HepG2 (cell line): ENCODE results near the gene CPVL. TPM values are rescaled to one million over a fixed set of nuclear protein-coding genes. Genes with fewer than 3 reads are reported as not detected.

ENCODE experiments used
- ARID5B ChIP-seq: IDR thresholded peaks from 2 replicates; pipeline ENCODE4 v1.4.0; 2020; ENCODE audit warnings: mild to moderate bottlenecking, missing genetic modification reagents
- ATF3 ChIP-seq: sonication (generic); formaldehyde crosslinking; IDR thresholded peaks from 2 replicates; pipeline ENCODE4 v1.4.0; 2020; ENCODE audit warnings: missing genetic modification reagents
- CEBPG ChIP-seq: IDR thresholded peaks from 2 replicates; pipeline ENCODE4 v1.6.1; 2016
- DMTF1 ChIP-seq: sonication (generic); formaldehyde crosslinking; IDR thresholded peaks from 2 replicates; pipeline ENCODE4 v1.4.0; 2020; ENCODE audit warnings: mild to moderate bottlenecking, missing genetic modification reagents
- EP300 ChIP-seq, 3 experiments: sonication (generic) in 1 of 3; formaldehyde crosslinking in 1 of 3; IDR thresholded peaks; 2 replicates each; pipeline versions ENCODE4 v1.5.1 to v1.6.1; 2011 to 2020; ENCODE audit warnings: low read depth in 2 of 3, low read length in 2 of 3, borderline replicate concordance in 1 of 3, improper control_type of control experiment in 1 of 3, mild to moderate bottlenecking in 1 of 3, missing genetic modification reagents in 1 of 3, moderate library complexity in 1 of 3
- FOXA3 ChIP-seq: IDR thresholded peaks from 2 replicates; pipeline ENCODE4 v1.6.1; 2016; ENCODE audit warnings: missing genetic modification reagents, missing compliant biosample characterization
- MXI1 ChIP-seq: IDR thresholded peaks from 3 replicates; pipeline ENCODE4 v1.6.1; 2012; ENCODE audit warnings: low read depth, low read length, inconsistent platforms, borderline replicate concordance
- PHF5A ChIP-seq: IDR thresholded peaks from one replicate; pipeline ENCODE4 v1.6.1; 2018; ENCODE audit warnings: low read depth, missing genetic modification reagents; ENCODE audit not compliant: unreplicated experiment
- ZBTB2 ChIP-seq: sonication (generic); formaldehyde crosslinking; IDR thresholded peaks from 2 replicates; pipeline ENCODE4 v1.8.0; 2022; ENCODE audit warnings: low read depth, missing genetic modification reagents
- ZFP41 ChIP-seq: sonication (generic); formaldehyde crosslinking; IDR thresholded peaks from 2 replicates; pipeline ENCODE4 v1.4.0; 2020; ENCODE audit warnings: mild to moderate bottlenecking, missing genetic modification reagents, borderline replicate concordance
- ZFP91 ChIP-seq: sonication (generic); formaldehyde crosslinking; IDR thresholded peaks from 2 replicates; pipeline ENCODE4 v1.9.0; 2022; ENCODE audit warnings: missing genetic modification reagents, mild to moderate bottlenecking, borderline replicate concordance
- ZGPAT ChIP-seq: IDR thresholded peaks from 2 replicates; pipeline ENCODE4 v1.6.1; 2016; ENCODE audit warnings: mild to moderate bottlenecking
- ZMYM4 ChIP-seq: sonication (generic); formaldehyde crosslinking; IDR thresholded peaks from 2 replicates; pipeline ENCODE4 v1.8.1; 2023; ENCODE audit warnings: mild to moderate bottlenecking, missing genetic modification reagents
- ZNF44 ChIP-seq: sonication (generic); formaldehyde crosslinking; IDR thresholded peaks from 2 replicates; pipeline ENCODE4 v1.5.1; 2020; ENCODE audit warnings: mild to moderate bottlenecking, missing genetic modification reagents
- ZNF768 ChIP-seq: sonication (generic); formaldehyde crosslinking; IDR thresholded peaks from 2 replicates; pipeline ENCODE4 v1.4.0; 2020; ENCODE audit warnings: missing genetic modification reagents
- ZNF850 ChIP-seq: sonication (generic); formaldehyde crosslinking; conservative IDR thresholded peaks from 2 replicates; pipeline ENCODE4 v1.9.0; 2021; ENCODE audit warnings: mild to moderate bottlenecking, missing genetic modification reagents
- polyA plus RNA-seq, 8 experiments: library from polyadenylated mRNA; depleted of rRNA in 3 of 8; stranded (reverse) in 7 of 8; unstranded in 1 of 8; fragments of >200 nt; fragmentation: Illumina TruSeq in 4 of 8; extraction: Trizol in 4 of 8; gene quantifications; 2 replicates each; pipeline versions ENCODE4 v1.2.1 to v1.2.3, GENCODE V29; 2011 to 2016; ENCODE audit warnings: low read depth in 4 of 8, missing spikeins in 1 of 8, mixed read lengths in 1 of 8; ENCODE audit not compliant: insufficient read depth in 1 of 8
- total RNA-seq, 5 experiments: library from RNA; depleted of rRNA; stranded (reverse); fragments of >200 nt; fragmentation: Illumina TruSeq; extraction: Trizol; gene quantifications; 2 replicates each; pipeline ENCODE4 v1.2.3, GENCODE V29; 2016; ENCODE audit warnings: low read depth in 1 of 5

Gene CPVL
- total and polyA plus RNA-seq, 2 of the 13 experiments (the other 11 are each of a cell fraction or from before 2014, with no cell fraction given): 59.2 to 294 TPM

GRCh38 chr7:28955718-28956607, 190.4 kb downstream of the CPVL start (continued):
- peak; percentile 84 for TF ChIP-seq ARID5B
- no peak for TF ChIP-seq CEBPG (CRISPR knock-in tag)
- TF ChIP-seq ZGPAT: peak; percentile 96
- peak; percentile 37 for TF ChIP-seq PHF5A (CRISPR knock-in tag)
- TF ChIP-seq DMTF1 (CRISPR knock-in tag): peak; percentile 89
- TF ChIP-seq FOXA3 (CRISPR knock-in tag): peak; percentile 12; the same call in 1 of the 2 replicates
- TF ChIP-seq ZMYM4: peak; percentile 95
- peak; percentile 48; the same call in 1 of the 2 replicates for TF ChIP-seq ATF3 (CRISPR knock-in tag)
- TF ChIP-seq MXI1: peak; percentile 13; the same call in 1 of the 3 replicates
- peak; percentile 85 for TF ChIP-seq ZFP41 (CRISPR knock-in tag)
- peak; percentile 83 for TF ChIP-seq ZBTB2
- TF ChIP-seq EP300 (IDR thresholded peaks at IDR 0.05; ENCODE audit: low read depth in 2 of 2, low read length in 2 of 2): no peak
- no peak for TF ChIP-seq EP300 (CRISPR knock-in tag; IDR thresholded peaks at IDR 0.05; ENCODE audit: borderline replicate concordance)
- TF ChIP-seq ZNF850: peak; percentile 64; the same call in 1 of the 2 replicates
- peak; percentile 78 for TF ChIP-seq ZNF44 (CRISPR knock-in tag)
- peak; percentile 55 for TF ChIP-seq ZNF768 (CRISPR knock-in tag)
- TF ChIP-seq ZFP91 (CRISPR knock-in tag): peak; percentile 94; the same call in 1 of the 2 replicates
